PC-3 (cell line): ENCODE results near the gene TMEM204. TPM values are rescaled to one million over a fixed set of nuclear protein-coding genes. Genes with fewer than 3 reads are reported as not detected.

ENCODE experiments used
- ATAC-seq: fragments of 200-7000 bp; cut with Tn5 transposase; 2 replicates; pipeline ENCODE4 v1.9.1; 2020; ENCODE audit warnings: mild to moderate bottlenecking, moderate library complexity
- BruUV-seq: library from RNA; stranded (reverse); fragments of 400-500 nt; replicated peaks from 2 replicates; lab custom pipeline; 2021; lab: Mats Ljungman, UMichigan
- CTCF ChIA-PET: fragments of 300-600 bp; sonication (Branson Sonifier 250); formaldehyde crosslinking; loops from one replicate; lab custom pipeline; 2022; ENCODE audit warnings: antibody characterized with exemption; lab: Charles Lee
- POLR2A ChIA-PET: fragments of 300-600 bp; sonication (Branson Sonifier 250); formaldehyde crosslinking; loops from one replicate; lab custom pipeline; 2022; ENCODE audit warnings: antibody characterized with exemption; ENCODE audit not compliant: unreplicated experiment; lab: Charles Lee
- DNase-seq: peaks from one replicate; pipeline ENCODE4 v3.0.0-alpha.2; 2015
- H2AFZ ChIP-seq: fragments of 300-600 bp; sonication (generic); 2 replicates; pipeline ENCODE4 v1.6.0; 2016; ENCODE audit warnings: antibody characterized with exemption, low read length
- H3F3A ChIP-seq: fragments of 300-600 bp; sonication (generic); one replicate; pipeline ENCODE4 v1.6.0; 2017; ENCODE audit warnings: antibody characterized with exemption, low read length, control low read depth, mild to moderate bottlenecking; ENCODE audit not compliant: unreplicated experiment
- H3K27ac ChIP-seq: fragments of 300-600 bp; sonication (generic); 2 replicates; pipeline ENCODE4 v1.5.1; 2016; ENCODE audit warnings: mild to moderate bottlenecking, low read length
- H3K27me3 ChIP-seq: fragments of 300-600 bp; sonication (generic); 2 replicates; pipeline ENCODE4 v1.6.1; 2016; ENCODE audit warnings: low read length, mixed read lengths
- H3K36me3 ChIP-seq: fragments of 300-600 bp; sonication (generic); 2 replicates; pipeline ENCODE4 v1.6.1; 2016; ENCODE audit warnings: low read depth, mixed run types, low read length, mixed read lengths
- H3K4me1 ChIP-seq: fragments of 300-600 bp; sonication (generic); 2 replicates; pipeline ENCODE4 v1.5.1; 2016; ENCODE audit warnings: low read length; ENCODE audit not compliant: insufficient read depth
- H3K4me2 ChIP-seq: fragments of 300-600 bp; sonication (generic); 2 replicates; pipeline ENCODE4 v1.6.0; 2016; ENCODE audit warnings: low read length
- H3K4me3 ChIP-seq: fragments of 300-600 bp; sonication (generic); 2 replicates; pipeline ENCODE4 v1.5.1; 2016; ENCODE audit warnings: mild to moderate bottlenecking, low read length, mixed read lengths
- H3K79me2 ChIP-seq: fragments of 300-600 bp; sonication (generic); 2 replicates; pipeline ENCODE4 v1.6.1; 2017; ENCODE audit warnings: low read length, mixed read lengths
- H3K9ac ChIP-seq: fragments of 300-600 bp; sonication (generic); 2 replicates; pipeline ENCODE4 v1.6.0; 2016; ENCODE audit warnings: mild to moderate bottlenecking, low read length
- H3K9me2 ChIP-seq: fragments of 300-600 bp; sonication (generic); replicated peaks from 2 replicates; pipeline ENCODE4 v1.6.1; 2016; ENCODE audit warnings: mixed run types, low read length, mixed read lengths
- H3K9me3 ChIP-seq: fragments of 300-600 bp; sonication (generic); 2 replicates; pipeline ENCODE4 v1.6.1; 2016; ENCODE audit warnings: low read length, mixed read lengths
- H4K20me1 ChIP-seq: fragments of 300-600 bp; sonication (generic); 2 replicates; pipeline ENCODE4 v1.6.1; 2016; ENCODE audit warnings: low read length, mixed read lengths
- CTCF ChIP-seq: fragments of 300-600 bp; sonication (generic); conservative IDR thresholded peaks from 2 replicates; pipeline ENCODE4 v1.5.1; 2017; ENCODE audit warnings: antibody characterized with exemption, low read depth, mild to moderate bottlenecking, low read length
- EZH2 ChIP-seq: fragments of 300-600 bp; sonication (generic); IDR thresholded peaks from one replicate; pipeline ENCODE4 v1.6.1; 2017; ENCODE audit warnings: antibody characterized with exemption, mild to moderate bottlenecking, low read length; ENCODE audit not compliant: unreplicated experiment
- EZH2phosphoT487 ChIP-seq: fragments of 300-600 bp; sonication (generic); IDR thresholded peaks from 2 replicates; pipeline ENCODE4 v1.6.1; 2018; ENCODE audit warnings: mild to moderate bottlenecking, antibody characterized with exemption, low read length, borderline replicate concordance
- intact Hi-C: fragments of 100-400 bp; cut with micrococcal nuclease; formaldehyde crosslinking; loops from 2 replicates; pipeline ENCODE4 v1.9.0; 2023
- total RNA-seq: library from RNA; depleted of rRNA; stranded (reverse); fragments of >200 nt; gene quantifications from 2 replicates; pipeline ENCODE4 v1.2.3, GENCODE V29; 2014

TMEM204 gene
- total RNA-seq, 1 experiment from 2014 or later: not detected

GRCh38 chr16:1532081-1532760 is 1.2 kb upstream of the TMEM204 start:
- Histone ChIP-seq H3K27me3 (no peaks in the 10 kb centered on the region), H3K9me3 (no peaks in the 10 kb centered on the region), H3K79me2 (no peaks in the 10 kb centered on the region), H3K36me3 (no peaks in the 10 kb centered on the region), H3K9me2 (no peaks in the 10 kb centered on the region), H3K9ac (no peak overlapping the region), H4K20me1 (no peaks in the 10 kb centered on the region), H3K4me2 (no peak overlapping the region), H3K4me3 (no peak overlapping the region), H2AFZ (no peak overlapping the region), H3K4me1 (no peaks in the 10 kb centered on the region), H3F3A (no peaks in the 10 kb centered on the region), H3K27ac (no peak overlapping the region)
- DNase-seq (no peak), ATAC-seq (no peak)
- CTCF ChIA-PET: no interaction called here
- no TSS peak for BruUV-seq
- POLR2A ChIA-PET: no interaction called here
- intact Hi-C loops: no loop called here
- TF ChIP-seq EZH2 (no peak), EZH2phosphoT487 (no peak), CTCF (no peak)

GRCh38 chr16:1532771-1533170 is 695 bp upstream of the TMEM204 start:
- no peaks in the 10 kb centered on the region for H3K4me1 ChIP-seq
- no peak overlapping the region for H3K27ac ChIP-seq
- POLR2A ChIA-PET: no interaction called here
- DNase-seq (no peak), ATAC-seq (no peak)
- no peak for TF ChIP-seq EZH2
- no peak for TF ChIP-seq EZH2phosphoT487
- TF ChIP-seq CTCF: no peak
- no peaks in the 10 kb centered on the region for H3K9me2 ChIP-seq
- CTCF ChIA-PET: no interaction called here
- no peaks in the 10 kb centered on the region for H3F3A ChIP-seq
- no TSS peak for BruUV-seq
- H2AFZ ChIP-seq: no peak overlapping the region
- no peaks in the 10 kb centered on the region for H3K9me3 ChIP-seq
- no peak overlapping the region for H3K4me2 ChIP-seq
- H3K79me2 ChIP-seq: no peaks in the 10 kb centered on the region
- no peak overlapping the region for H3K4me3 ChIP-seq
- no peaks in the 10 kb centered on the region for H3K27me3 ChIP-seq
- intact Hi-C loops: no loop called here
- H3K36me3 ChIP-seq: no peaks in the 10 kb centered on the region
- no peaks in the 10 kb centered on the region for H4K20me1 ChIP-seq
- no peak overlapping the region for H3K9ac ChIP-seq
